ENCODE results near the gene BMP5.

Gene BMP5

DNA sequence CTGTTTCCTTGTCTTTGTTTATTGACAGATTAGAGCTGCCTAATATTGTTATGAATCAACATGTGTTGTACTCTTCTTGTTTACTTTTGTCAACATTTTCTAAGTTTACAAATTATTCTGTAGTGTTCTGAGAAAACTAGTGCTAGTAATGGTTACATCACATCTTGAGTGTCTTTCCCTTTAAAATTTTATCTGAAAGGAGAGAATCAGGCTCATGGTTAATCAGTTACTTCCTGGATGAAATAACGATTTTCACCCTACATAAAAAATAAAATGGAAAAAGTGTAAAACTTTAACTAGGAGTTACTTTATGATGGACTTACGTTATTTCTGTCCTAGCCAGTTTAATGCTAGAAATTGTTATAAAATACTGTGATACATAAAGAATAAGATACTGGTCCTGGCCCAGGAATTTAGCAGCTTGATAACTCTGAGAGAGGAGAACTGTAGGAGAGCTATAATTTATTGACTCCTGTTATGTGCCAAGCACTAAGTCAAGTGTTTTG is 26.4 kb upstream of the BMP5 start:
- TF ChIP-seq, protein P1, sequence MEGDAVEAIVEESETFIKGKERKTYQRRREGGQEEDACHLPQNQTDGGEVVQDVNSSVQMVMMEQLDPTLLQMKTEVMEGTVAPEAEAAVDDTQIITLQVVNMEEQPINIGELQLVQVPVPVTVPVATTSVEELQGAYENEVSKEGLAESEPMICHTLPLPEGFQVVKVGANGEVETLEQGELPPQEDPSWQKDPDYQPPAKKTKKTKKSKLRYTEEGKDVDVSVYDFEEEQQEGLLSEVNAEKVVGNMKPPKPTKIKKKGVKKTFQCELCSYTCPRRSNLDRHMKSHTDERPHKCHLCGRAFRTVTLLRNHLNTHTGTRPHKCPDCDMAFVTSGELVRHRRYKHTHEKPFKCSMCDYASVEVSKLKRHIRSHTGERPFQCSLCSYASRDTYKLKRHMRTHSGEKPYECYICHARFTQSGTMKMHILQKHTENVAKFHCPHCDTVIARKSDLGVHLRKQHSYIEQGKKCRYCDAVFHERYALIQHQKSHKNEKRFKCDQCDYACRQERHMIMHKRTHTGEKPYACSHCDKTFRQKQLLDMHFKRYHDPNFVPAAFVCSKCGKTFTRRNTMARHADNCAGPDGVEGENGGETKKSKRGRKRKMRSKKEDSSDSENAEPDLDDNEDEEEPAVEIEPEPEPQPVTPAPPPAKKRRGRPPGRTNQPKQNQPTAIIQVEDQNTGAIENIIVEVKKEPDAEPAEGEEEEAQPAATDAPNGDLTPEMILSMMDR (IDR thresholded peaks at IDR 0.05; ENCODE audit: low read depth, low read length, poor library complexity, severe bottlenecking) = no peak
- no peak for TF ChIP-seq EZH2phosphoT487 (IDR thresholded peaks at IDR 0.05; ENCODE audit: borderline replicate concordance, low read length)
- no peaks in the 10 kb centered on the region for H3K4me1 ChIP-seq (ENCODE audit: control insufficient read depth, low read length)
- H3K27ac ChIP-seq (ENCODE audit: low read depth, low read length) = no peak overlapping the region
- H3K9me2 ChIP-seq (replicated peaks; ENCODE audit: control insufficient read depth, low read length) = no peaks in the 10 kb centered on the region
- H4K20me1 ChIP-seq (ENCODE audit: control insufficient read depth, insufficient read depth, low read depth, low read length) = no peaks in the 10 kb centered on the region
- H3F3A ChIP-seq (ENCODE audit: control insufficient read depth, insufficient read depth) = no peaks in the 10 kb centered on the region
- no peaks in the 10 kb centered on the region for H3K27me3 ChIP-seq (ENCODE audit: control insufficient read depth, low read length)
- H3K79me2 ChIP-seq (ENCODE audit: control insufficient read depth, low read length) = no peaks in the 10 kb centered on the region
- H3K4me2 ChIP-seq (ENCODE audit: low read length) = no peak overlapping the region
- no peaks in the 10 kb centered on the region for H3K9me3 ChIP-seq (ENCODE audit: control insufficient read depth, insufficient read depth, low read length)
- H3K36me3 ChIP-seq (ENCODE audit: control insufficient read depth, low read length) = no peaks in the 10 kb centered on the region
- H3K4me3 ChIP-seq (ENCODE audit: low read length) = no peak overlapping the region

- no peak overlapping the region for H3K27ac ChIP-seq (ENCODE audit: low read depth, low read length)
- no peak overlapping the region for H3K4me3 ChIP-seq (ENCODE audit: low read length)
- no peaks in the 10 kb centered on the region for H3K27me3 ChIP-seq (ENCODE audit: control insufficient read depth, low read length)
- H3K4me1 ChIP-seq (ENCODE audit: control insufficient read depth, low read length) = no peaks in the 10 kb centered on the region
- no peaks in the 10 kb centered on the region for H3F3A ChIP-seq (ENCODE audit: control insufficient read depth, insufficient read depth)
- TF ChIP-seq EZH2phosphoT487 (IDR thresholded peaks at IDR 0.05; ENCODE audit: borderline replicate concordance, low read length) = no peak
- TF ChIP-seq, protein P1 (IDR thresholded peaks at IDR 0.05; ENCODE audit: low read depth, low read length, poor library complexity, severe bottlenecking) = no peak
- H3K79me2 ChIP-seq (ENCODE audit: control insufficient read depth, low read length) = no peaks in the 10 kb centered on the region
- H3K9me3 ChIP-seq (ENCODE audit: control insufficient read depth, insufficient read depth, low read length) = no peaks in the 10 kb centered on the region
- no peak overlapping the region for H3K4me2 ChIP-seq (ENCODE audit: low read length)
- no peaks in the 10 kb centered on the region for H3K36me3 ChIP-seq (ENCODE audit: control insufficient read depth, low read length)
- H4K20me1 ChIP-seq (ENCODE audit: control insufficient read depth, insufficient read depth, low read depth, low read length) = no peaks in the 10 kb centered on the region
- no peaks in the 10 kb centered on the region for H3K9me2 ChIP-seq (replicated peaks; ENCODE audit: control insufficient read depth, low read length)
These were observed 23.0 kb upstream of the BMP5 start for GRCh38 chr6:55898342-55898741.

- Histone ChIP-seq H3K27me3 (ENCODE audit: control insufficient read depth, low read length) (no peaks in the 10 kb centered on the region), H3K9me3 (ENCODE audit: control insufficient read depth, insufficient read depth, low read length) (no peaks in the 10 kb centered on the region), H3K4me1 (ENCODE audit: control insufficient read depth, low read length) (no peaks in the 10 kb centered on the region), H3K4me3 (ENCODE audit: low read length) (no peak overlapping the region), H3K79me2 (ENCODE audit: control insufficient read depth, low read length) (no peaks in the 10 kb centered on the region), H3K4me2 (ENCODE audit: low read length) (no peak overlapping the region), H3K36me3 (ENCODE audit: control insufficient read depth, low read length) (no peaks in the 10 kb centered on the region), H3K27ac (ENCODE audit: low read depth, low read length) (no peak overlapping the region), H4K20me1 (ENCODE audit: control insufficient read depth, insufficient read depth, low read depth, low read length) (no peaks in the 10 kb centered on the region), H3F3A (ENCODE audit: control insufficient read depth, insufficient read depth) (no peaks in the 10 kb centered on the region), H3K9me2 (replicated peaks; ENCODE audit: control insufficient read depth, low read length) (no peaks in the 10 kb centered on the region)
- no peak for TF ChIP-seq EZH2phosphoT487 (IDR thresholded peaks at IDR 0.05; ENCODE audit: borderline replicate concordance, low read length)
- TF ChIP-seq, protein P1 (IDR thresholded peaks at IDR 0.05; ENCODE audit: low read depth, low read length, poor library complexity, severe bottlenecking) = no peak
These were observed 22.0 kb upstream of the BMP5 start for GRCh38 chr6:55897346-55897745.
